GM21717 (cell line): ENCODE results near the gene ZNF383.
"Not testable (repeated sequence)": the region's sequence is repeated elsewhere in the genome, so short reads cannot be mapped to it uniquely, and the experiment has no call there.

ENCODE experiments used
- ATAC-seq: cut with Tn5 transposase; IDR thresholded peaks from one replicate; pipeline ENCODE4 v1.9.1; 2021; ENCODE audit warnings: mild to moderate bottlenecking, moderate library complexity; ENCODE audit not compliant: unreplicated experiment

Gene ZNF383

GRCh38 chr19:37217775-37218591 is at the start of gene ZNF383:
TSS of gene ZNF383 (plus strand) at chr19:37218214. CDS start at chr19:37230454, 12,240 bp downstream.
- peak; percentile 82 for ATAC-seq

- ATAC-seq: peak; percentile 86
These were observed 45.3 kb upstream of the ZNF383 start, which contains the start of gene ZNF585A for GRCh38 chr19:37172368-37173366. TSS of gene ZNF585A (minus strand) at chr19:37172695. CDS start at chr19:37169910, 2,785 bp downstream.

GRCh38 chr19:37186071-37186470 is 31.9 kb upstream of the ZNF383 start:
- ATAC-seq: not testable (repeated sequence)

GRCh38 chr19:37195248-37195647 is 22.8 kb upstream of the ZNF383 start:
- ATAC-seq: not testable (repeated sequence)

- not testable (repeated sequence) for ATAC-seq
These were observed 20.9 kb upstream of the ZNF383 start for GRCh38 chr19:37197115-37197514.

GRCh38 chr19:37197768-37198167 is 20.2 kb upstream of the ZNF383 start:
- no peak for ATAC-seq

GRCh38 chr19:37217480-37217774 is 587 bp upstream of the ZNF383 start:
- no peak for ATAC-seq

- ATAC-seq: no peak
These were observed 550 bp downstream of the ZNF383 start for GRCh38 chr19:37218592-37218935.

GRCh38 chr19:37220383-37220782 is 2.4 kb downstream of the ZNF383 start:
- ATAC-seq: no peak

- ATAC-seq: no peak
These were observed 3.1 kb downstream of the ZNF383 start for GRCh38 chr19:37221136-37221535.

- no peak for ATAC-seq
These were observed 8.2 kb downstream of the ZNF383 start for GRCh38 chr19:37226248-37226647.

GRCh38 chr19:37227996-37228395 is 10.0 kb downstream of the ZNF383 start:
- ATAC-seq: no peak

GRCh38 chr19:37243206-37243632 is 25.2 kb downstream of the ZNF383 start:
- no peak for ATAC-seq

GRCh38 chr19:37251308-37252229 is 33.6 kb downstream of the ZNF383 start:
- ATAC-seq: no peak

- ATAC-seq: not testable (repeated sequence)
These were observed 45.0 kb downstream of the ZNF383 start for GRCh38 chr19:37263028-37263427.

- not testable (repeated sequence) for ATAC-seq
These were observed 49.0 kb downstream of the ZNF383 start for GRCh38 chr19:37267005-37267404.

GRCh38 chr19:37267755-37268154 is 49.7 kb downstream of the ZNF383 start:
- ATAC-seq: not testable (repeated sequence)

- not testable (repeated sequence) for ATAC-seq
These were observed 62.6 kb downstream of the ZNF383 start for GRCh38 chr19:37280656-37281055.

GRCh38 chr19:37284020-37284419 is 66.0 kb downstream of the ZNF383 start:
- not testable (repeated sequence) for ATAC-seq

GRCh38 chr19:37289229-37289628 is 71.2 kb downstream of the ZNF383 start:
- not testable (repeated sequence) for ATAC-seq
